ENCODE measurements around the gene NRXN3.

The NRXN3 gene

DNA sequence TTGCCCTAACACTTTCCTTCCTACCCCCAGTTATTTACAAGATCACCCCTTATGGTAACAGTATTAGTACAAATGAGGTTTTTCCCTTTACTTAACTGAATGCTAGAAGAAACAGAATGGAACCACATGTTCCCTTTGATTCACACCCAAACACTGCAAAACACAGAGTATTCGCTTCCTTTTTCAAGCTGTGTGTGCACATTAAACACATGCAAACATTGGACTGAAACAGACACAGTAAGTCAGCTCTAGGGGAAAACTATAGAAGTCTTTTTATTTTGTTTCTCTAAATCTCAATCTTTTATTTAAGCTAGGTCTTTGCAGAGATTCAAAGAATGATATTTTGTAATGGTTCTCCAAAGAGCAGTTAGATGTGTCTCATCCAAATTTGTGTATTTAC is 1312.7 kb downstream of the NRXN3 start:
- no peak for DNase-seq (ENCODE audit: low read depth)

DNA sequence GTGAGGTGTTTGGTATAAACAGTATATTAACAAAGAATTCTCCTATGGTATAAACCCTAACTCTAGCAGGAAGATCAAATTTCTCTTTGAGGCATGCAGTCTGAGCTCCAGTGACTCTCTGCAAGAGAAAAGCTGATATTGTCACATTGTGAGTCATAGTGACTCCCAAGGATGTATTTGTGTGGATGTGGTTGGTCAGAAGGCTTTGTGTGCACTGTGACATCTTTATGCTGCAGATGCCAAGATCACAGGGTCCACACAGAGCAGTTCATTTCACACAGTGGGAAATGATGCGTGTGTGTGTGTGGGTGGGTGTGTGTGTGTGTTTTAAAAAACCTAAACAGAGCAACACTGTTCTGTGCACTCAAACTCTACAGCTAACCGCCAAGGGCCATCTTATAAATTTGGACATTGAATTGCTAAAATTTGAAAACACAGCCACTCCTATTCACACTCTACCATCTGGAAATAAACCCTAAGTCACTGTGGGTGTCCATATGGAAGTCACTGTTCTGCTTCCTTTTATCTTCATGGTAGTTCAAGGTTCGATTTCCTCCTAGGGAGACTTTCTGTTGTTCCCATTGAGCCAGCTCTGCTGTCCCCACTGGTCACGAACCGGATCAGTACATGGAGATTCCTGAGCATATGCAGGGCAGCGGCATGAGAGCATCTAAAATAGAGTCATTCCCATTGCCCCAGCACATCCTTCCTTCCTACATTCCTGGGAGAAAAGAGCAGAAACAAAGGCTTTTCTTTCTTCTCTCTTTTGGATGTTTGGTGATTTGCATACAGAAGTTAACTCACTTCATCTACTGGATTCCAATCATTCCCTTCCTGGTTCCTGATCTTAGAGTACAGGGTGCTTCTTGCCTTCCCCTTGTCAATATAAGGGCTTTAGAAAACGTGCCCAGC is 1313.6 kb downstream of the NRXN3 start:
- DNase-seq (ENCODE audit: low read depth), result no peak

DNA sequence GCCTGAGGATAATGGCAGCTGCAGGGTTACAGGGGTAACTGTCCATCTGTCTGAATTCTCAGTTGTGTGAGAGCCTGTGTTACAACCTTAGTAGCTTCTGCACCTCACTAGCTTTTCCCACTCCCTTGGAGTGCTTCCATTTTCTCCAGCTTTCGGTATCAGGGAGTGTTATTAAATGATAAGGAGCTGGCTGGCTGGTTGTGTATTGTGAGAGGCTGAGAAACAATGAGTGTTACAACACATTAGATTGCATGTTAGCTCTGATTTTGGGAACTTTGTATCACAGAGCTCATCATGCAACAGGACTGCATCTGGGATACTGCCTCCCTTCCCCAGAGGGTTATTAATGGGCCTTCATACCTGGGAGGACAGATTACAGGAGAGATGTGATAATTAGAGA is 1317.5 kb downstream of the NRXN3 start:
- DNase-seq (ENCODE audit: low read depth), result no peak

DNA sequence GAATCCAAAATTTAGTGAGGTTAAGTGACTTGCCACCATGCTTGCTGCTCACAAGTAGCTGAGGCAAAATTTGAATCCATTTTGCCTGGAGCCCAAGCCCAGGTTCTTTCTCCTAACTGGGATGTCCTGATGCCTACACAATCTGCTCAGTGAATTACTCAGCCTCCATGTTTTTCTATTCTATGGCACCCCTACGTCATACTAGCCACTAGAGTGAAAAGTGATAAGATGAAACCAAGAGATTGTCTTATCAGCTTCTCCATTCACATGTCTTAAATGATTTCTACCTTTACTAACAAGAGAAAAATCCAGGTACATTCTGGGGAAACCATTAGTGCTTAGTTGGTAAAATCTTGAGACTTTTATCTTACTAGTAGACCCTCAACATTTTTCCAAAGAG is 1321.0 kb downstream of the NRXN3 start:
- DNase-seq (ENCODE audit: low read depth), result no peak

DNA sequence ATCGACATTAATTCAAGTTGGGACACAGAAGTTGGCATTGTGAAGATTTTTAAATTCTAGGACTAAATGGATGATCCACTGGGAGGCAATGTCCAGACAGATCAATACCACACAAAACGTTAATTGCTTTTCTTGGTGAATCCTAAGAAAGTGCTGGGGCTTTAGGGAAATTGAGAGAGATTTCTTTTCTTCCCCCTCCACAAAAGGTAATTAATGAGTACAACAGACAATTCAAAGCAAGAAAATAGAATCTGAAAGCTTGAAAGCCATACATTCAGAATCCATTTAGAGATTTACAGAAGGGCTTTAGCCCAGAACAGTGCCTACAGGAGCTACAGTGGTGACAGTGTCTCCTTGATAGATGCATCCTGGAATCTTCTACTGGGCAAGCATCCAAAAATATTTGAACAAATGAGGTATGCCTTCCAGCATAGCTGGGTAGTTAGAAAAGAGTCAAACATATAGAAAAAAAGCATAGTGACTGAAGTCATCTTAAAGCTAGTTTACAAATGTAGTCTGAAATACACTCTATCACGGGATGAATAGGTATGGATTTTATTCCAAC is 1323.0 kb downstream of the NRXN3 start:
- DNase-seq (ENCODE audit: low read depth), result no peak

DNA sequence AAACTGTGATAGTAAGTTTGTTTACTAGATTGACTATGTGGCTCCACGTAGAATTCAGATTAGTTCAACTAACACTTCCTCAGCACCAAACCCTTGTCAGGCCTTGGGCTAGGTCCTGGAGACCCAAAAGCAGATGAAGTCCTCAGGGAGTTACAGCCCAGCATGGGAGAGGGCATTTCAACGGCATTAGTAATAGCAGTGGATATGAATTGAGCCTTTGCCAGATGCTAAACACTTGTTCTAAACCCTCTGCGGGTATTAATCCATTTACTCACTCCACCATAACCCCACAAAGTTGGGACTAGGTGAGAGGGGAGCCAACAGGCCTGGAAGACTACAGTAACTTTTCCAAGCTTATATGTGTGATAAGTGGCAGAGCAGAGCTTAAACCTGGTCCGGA is 1326.5 kb downstream of the NRXN3 start:
- no peak for DNase-seq (ENCODE audit: low read depth)

DNA sequence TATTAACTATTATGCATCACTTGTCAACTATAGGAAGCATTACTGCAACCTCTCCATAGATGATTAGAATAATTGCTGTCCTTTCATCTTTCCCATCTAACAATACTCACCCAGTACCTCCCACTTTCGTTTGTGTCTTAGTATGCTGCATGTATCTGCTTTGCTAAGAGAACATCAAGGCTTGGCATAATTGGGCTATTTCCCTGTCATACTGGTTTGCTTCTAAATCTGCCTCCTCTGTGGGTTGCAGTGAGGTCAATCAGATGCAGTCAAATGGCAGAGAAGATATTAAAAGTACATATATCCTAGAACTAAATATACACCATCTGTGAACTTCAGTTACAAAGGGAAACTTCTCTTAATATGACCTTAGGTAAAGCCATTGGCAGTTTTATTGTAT is 1330.3 kb downstream of the NRXN3 start:
- DNase-seq (ENCODE audit: low read depth), result no peak

DNA sequence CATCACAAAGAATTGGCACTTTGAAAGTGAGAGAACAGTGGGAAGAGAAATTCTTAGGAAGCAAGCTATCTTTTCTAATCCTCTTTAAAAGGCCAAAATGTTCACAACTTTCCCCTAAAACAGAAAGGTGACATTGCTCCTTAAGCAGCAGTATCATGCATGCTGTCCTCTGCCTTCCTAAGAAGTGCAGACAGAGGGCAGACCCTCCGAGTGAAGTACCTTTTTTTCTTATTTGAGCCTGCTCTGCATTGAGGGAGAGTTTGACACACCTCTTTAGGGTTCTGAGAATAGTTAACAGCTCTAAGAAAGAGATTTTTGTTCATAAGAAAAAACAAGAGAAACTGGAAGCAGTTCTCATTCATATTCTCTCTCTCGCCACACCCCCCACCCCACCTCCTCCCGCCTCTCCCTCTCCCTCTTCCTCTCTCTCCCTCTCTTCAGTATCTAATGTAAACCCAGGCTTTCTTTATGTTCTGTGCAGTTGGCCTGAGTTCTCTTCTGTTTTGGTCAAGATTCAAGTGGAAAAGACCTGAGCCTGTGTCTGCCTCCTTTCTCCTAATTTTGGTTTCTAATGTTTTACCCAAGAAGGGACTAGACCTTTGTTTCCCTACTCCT is 1332.1 kb downstream of the NRXN3 start:
- DNase-seq (ENCODE audit: low read depth), result no peak

DNA sequence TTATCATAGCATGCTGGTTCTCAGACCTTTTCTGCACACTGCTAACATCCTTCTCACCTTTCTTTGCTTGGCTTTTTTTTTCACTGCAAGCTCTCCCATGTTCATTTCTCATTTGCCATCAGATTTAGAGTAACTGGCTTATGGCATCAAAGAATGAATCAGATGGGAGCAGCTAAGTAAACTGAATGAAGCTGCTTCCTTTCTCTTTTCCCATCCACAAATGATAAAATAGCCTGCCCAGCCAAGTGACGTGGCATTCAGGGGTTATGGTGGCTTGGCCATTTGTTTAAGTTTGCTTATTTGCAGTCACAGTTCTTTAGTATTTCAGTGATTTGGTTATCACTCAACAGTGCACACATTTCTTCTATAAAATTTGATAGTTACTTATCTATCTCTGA is 1332.6 kb downstream of the NRXN3 start:
- DNase-seq (ENCODE audit: low read depth), result no peak

DNA sequence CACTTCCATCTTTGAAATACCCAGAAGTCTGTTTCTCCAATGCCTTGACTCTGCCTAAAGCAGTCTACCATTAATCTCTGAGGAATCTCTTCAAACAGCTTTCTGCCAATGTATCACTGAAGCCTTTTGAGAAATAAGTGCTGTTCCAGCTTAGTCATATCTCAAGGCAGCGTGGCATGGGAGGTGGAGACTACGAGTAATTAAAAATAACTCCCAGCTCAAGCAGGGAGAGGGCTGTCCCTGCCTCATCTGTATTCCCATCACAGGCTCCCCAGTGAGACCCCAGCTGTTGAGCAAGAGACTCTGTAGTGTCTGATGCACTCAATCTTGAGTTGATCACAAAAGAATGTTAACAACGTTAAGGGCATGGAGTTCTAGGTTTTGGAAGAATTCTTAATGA is 1340.5 kb downstream of the NRXN3 start:
- no peak for DNase-seq (ENCODE audit: low read depth)

DNA sequence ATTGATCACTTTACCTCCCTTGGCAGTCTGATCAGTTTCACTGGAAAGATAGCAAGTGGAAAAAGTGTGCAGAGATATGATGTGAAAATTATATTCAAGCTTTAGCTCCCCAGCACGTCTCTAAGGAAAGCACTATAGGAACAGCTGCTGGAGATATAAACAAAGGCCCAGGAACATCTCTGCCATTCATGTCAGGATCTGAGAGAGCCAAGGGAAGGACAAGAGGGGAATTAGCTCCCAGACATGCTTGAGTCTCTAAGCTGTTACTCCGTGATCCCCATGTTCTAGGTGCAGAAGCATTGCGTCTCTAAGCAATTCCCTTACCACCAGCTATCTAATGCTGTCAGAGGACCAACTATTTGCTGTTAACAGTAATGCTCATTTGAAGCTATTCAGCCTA is 1341.0 kb downstream of the NRXN3 start:
- DNase-seq (ENCODE audit: low read depth), result no peak

DNA sequence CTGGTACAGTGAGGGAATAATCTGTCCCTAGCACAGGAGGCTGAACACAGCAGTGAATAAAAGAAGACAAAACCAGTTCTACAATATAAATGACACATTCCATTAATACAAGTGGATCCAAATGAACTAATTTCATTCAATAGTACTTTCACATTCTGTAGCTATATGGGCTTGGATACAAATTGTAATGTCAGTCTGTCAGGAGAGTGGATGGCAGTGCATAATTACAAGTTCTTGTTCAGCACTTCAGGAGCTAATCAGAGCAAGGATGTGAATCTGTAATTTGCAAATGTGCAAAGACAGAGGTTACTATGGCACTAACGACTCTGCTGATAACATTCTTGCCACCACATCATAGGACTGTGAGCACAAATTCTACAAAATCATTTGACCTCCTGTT is 1343.3 kb downstream of the NRXN3 start:
- DNase-seq (ENCODE audit: low read depth), result no peak

DNA sequence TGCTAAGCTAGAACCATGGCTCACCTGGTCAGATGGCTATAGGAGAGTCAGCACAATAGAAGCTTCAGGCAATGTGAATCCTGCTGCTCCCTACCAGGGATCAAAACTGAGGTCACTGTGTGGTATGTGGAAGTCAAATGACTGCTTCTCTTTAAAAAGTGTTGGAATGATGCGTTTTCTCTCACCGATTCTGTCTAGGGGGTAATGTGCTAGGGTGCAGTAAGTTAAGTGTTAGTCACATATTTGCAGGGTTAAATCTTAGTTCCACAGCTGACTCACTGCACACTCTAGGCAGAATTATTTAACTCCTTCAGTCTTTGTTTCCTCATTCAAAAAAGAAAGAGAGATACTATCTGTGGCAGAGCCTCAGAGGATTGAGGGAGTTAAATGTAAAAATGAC is 1344.5 kb downstream of the NRXN3 start:
- DNase-seq (ENCODE audit: low read depth), result no peak

DNA sequence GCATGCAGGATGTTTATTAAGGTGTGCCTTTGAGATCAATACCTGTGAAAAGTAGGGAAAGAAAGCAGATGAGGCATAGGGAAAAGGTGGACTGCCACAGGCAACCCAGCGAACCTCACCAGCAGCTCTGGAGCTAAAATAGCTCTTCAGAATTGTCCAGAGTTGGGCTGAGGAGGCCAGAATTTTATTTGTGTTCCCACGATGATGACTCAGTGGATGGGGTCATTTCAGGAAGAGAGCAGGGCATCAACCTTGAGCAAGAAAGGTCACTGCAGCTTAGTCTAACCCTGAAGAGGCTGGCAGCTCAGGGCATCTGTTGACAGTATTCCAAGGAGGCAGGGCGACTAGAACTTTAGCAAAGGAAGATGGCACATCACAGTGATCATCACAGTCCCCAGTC is 1345.0 kb downstream of the NRXN3 start:
- DNase-seq (ENCODE audit: low read depth), result no peak

DNA sequence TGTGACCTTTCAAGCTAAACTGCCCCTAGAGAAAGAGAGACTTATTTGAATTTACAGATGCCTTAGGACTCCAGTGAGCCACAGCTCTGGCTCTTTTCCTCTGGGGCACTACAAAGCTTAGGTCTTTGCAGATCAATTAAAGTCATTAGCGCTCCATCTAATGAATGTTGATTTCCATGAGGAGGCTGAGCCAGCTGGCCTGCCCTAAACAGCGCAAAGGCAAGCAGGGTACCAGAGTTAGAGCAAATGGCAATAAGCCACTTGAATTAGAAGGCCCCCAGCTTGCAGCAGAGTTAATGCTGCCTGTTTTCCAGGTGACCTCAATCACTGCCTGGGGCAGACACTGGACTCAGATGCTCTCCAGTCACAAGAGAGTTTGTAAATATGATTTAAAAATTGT is 1345.8 kb downstream of the NRXN3 start:
- no peak for DNase-seq (ENCODE audit: low read depth)

DNA sequence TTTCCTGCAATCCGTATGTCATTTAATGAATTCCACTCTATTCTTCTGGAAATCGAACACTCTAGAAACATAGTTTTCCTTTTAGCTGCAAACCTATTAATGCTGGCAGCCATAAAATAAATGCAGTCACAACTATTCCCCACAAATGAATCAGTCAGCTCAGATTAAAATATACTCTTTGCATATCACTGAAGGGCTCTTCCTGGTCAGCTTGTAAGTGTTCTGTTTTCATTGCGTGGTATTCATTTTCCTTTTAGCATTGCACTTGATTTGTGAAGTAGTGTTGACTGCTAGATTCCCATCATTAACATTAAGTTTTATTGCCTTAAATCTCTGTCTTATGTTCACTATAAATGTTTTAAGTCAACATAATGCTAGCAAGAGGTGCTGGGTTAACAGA is 1355.2 kb downstream of the NRXN3 start:
- no peak for DNase-seq (ENCODE audit: low read depth)

DNA sequence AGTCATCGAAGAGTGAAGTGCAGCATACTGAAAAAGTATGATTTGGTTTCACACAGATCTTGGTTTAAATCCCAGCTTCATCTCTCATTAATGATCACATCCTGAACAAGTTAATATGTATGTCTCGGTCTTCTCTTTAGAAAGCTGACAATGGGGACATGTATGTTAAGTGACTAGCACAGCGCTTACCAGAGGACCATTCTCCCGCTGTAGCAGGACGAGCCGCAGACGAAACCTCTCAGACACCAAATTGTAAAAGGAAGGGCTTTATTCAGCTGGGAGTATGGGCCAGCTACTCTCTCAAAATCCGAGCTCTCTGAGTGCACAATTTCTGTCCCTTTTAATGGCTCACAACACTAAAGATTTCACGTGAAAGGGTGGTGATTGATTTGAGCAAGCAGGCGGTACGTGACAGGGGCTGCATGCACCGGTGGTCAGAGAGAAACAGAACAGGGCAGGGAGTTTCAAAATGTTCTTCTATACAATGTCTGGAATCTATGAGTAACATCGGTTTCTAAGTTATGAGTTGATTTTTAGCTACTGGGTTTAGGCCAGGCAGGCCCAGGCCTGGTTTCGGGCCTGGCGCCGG is 1358.7 kb downstream of the NRXN3 start:
- DNase-seq (ENCODE audit: low read depth), result no peak

DNA sequence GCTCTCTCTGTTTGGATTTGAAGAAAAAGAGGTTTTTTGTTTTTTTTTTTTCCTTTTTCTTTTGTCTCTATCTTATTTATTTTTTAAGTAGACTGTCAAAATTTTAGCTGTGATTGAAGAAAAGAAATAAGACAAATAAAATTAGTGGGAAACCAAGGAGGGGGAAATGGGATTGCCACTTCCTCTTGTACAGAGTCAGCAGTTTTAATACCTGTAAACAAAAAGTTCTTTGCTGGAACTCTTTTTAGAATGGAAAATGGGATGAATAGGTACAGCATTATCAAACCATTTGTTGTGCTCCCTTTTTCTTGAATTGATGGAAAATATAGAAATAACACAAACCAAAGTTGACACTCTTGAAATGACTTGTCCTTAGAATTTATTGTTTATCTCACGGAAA is 1360.4 kb downstream of the NRXN3 start:
- no peak for DNase-seq (ENCODE audit: low read depth)

DNA sequence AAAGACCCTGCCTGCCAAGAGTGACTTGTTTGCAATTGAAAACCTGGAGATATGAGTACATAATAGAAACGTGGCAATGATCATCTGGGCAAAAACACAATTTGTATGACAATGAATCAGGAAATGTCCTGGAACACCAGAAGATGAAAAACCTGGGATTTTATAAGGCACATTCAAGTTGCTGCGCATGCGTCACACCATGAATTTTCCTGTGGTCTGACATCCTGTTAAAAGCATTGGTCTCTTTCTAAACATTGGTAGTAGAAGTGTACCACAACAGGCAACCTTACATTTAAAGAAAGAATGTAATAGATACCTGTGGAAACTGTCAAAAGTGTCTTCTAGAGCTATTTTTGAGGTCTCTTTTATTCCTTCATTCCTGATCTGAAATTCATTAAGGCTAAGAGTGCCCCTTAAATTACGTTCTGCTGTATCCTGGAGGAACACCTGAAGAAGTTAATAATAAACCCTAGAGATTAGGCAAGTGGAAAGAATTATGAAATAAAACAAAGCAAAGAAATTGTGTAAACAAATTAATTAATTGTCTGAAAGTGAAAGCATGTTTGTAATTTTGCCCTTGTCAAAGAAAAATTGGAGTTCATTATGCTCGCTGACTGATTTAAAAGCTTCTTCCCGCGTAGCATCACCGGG is 1364.7 kb downstream of the NRXN3 start:
- DNase-seq (ENCODE audit: low read depth), result no peak

DNA sequence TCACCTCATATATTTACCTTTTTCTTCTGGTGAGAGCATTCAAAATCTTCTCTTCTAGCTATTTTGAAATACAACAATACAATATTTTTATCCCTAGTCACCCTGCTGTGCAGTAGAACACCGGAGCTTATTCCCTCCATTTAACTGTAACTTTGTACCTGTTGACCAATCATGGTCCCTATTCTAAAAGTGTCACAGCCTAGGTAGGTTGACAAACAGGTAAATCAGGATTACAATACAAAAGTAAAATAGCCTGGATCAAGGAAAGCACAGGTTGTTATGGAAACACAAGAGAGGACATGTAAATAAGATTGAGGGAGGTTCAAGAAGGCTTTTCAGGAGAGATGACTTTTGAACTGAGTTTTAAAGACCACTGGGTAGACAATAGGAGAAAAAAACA is 1370.2 kb downstream of the NRXN3 start:
- DNase-seq (ENCODE audit: low read depth), result no peak

DNA sequence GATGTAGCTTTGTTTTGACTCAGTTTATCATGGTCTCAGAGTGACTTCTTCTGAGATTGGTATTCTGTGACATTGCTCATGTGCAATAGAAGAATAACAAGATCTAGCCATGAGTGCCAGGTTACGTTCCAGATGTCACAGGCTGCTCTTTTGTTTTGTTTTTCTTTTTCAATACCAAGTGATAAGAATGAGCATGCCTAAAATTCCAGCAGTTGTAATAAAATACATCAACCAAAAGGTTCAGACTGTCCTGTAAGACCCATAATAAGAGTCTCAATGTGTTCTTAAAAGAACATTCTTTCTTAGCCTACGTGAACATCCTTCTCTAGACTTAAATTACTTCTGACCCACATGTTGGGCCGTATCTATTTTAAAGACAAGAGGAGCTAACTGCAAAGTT is 1371.9 kb downstream of the NRXN3 start:
- no peak for DNase-seq (ENCODE audit: low read depth)

DNA sequence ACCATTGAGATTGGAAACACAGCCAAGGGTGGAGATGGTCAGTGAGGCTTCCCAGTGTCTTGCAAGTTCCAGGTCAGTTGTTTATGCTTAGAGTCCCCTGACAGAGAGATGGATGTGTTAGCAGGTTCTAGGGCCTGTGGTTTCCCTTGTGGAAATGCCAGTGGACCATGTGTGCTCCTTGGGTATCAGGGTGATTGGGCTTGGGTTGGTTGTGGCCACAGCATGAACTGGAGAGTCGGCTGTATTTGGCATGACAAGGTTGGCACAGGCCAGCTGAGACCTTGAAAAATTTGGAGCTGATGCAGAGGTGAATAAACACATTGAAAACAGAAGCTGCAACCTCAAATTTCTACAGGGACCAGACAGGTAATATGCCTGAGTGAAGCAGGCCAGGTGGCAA is 1373.2 kb downstream of the NRXN3 start:
- no peak for DNase-seq (ENCODE audit: low read depth)

Measured in activated gamma-delta T cell treated with anti-CD3 and anti-CD28 coated beads, Interleukin-2, amount 50 U/mL, for 16 hours (primary cell).